HCT116 (cell line): ENCODE measurements around the gene SRSF2. TPM values are rescaled to one million over a fixed set of nuclear protein-coding genes. Genes with fewer than 3 reads are reported as not detected.
A peak's percentile ranks its signal among the peaks of the same experiment; 100 is the strongest.

Source experiments
- ATAC-seq: fragments of 200-7000 bp; cut with Tn5 transposase; 2 replicates; pipeline ENCODE4 v1.9.1; 2020; ENCODE audit warnings: mild to moderate bottlenecking, moderate library complexity
- BruUV-seq: library from RNA; stranded (reverse); fragments of 400-500 nt; replicated peaks from 2 replicates; lab custom pipeline; 2021; lab: Mats Ljungman, UMichigan
- CTCF ChIA-PET: fragments of 300-600 bp; sonication (Branson Sonifier 250); formaldehyde crosslinking; loops from one replicate; lab custom pipeline; 2021; ENCODE audit warnings: antibody characterized with exemption; lab: Charles Lee
- POLR2A ChIA-PET: fragments of 300-600, 350-600 bp; sonication (Branson Sonifier 250); formaldehyde crosslinking; loops from one replicate; lab custom pipeline; 2021; ENCODE audit warnings: antibody characterized with exemption; lab: Charles Lee
- RAD21 ChIA-PET, 2 experiments: fragments of 300-600 bp; sonication (Branson Sonifier 250); formaldehyde crosslinking; loops; one replicate each; lab custom pipeline; 2023; ENCODE audit warnings: low total read pairs in 2 of 2; ENCODE audit not compliant: uncharacterized antibody in 2 of 2, unreplicated experiment in 2 of 2, low non-redundant PET in 1 of 2; lab: Charles Lee
- DNase-seq: peaks from one replicate; pipeline ENCODE4 v3.0.0-alpha.2; 2010; ENCODE audit warnings: low read depth, low spot score
- H2AFZ ChIP-seq: fragments of 200-600 bp; shearing (Covaris generic), sonication (generic); 2 replicates; pipeline ENCODE4 v1.6.1; 2017; ENCODE audit warnings: low read depth, mixed run types, mixed read lengths, antibody characterized with exemption, low read length; ENCODE audit not compliant: poor library complexity, severe bottlenecking
- H3K27ac ChIP-seq: 2 replicates; pipeline ENCODE4 v1.5.1; 2012; ENCODE audit warnings: low read depth, low read length
- H3K27me3 ChIP-seq: fragments of 200-600 bp; sonication (generic); 2 replicates; pipeline ENCODE4 v1.6.1; 2016; ENCODE audit warnings: mixed run types, low read length, mixed read lengths; ENCODE audit not compliant: insufficient read depth
- H3K36me3 ChIP-seq, 2 experiments: fragments of 200-500 bp in 1 of 2; fragments of 200-600 bp in 1 of 2; sonication (Bioruptor generic) in 1 of 2; sonication (generic) in 1 of 2; 2 replicates each; pipeline versions ENCODE4 v1.5.1 to v1.6.1; 2014 to 2016; ENCODE audit warnings: low read length in 2 of 2, inconsistent platforms in 1 of 2, mixed read lengths in 1 of 2, mixed run types in 1 of 2; ENCODE audit not compliant: insufficient read depth in 2 of 2, control insufficient read depth in 1 of 2
- H3K4me1 ChIP-seq, 2 experiments: fragments of 200-600 bp in 1 of 2; sonication (generic) in 1 of 2; 2 replicates each; pipeline versions ENCODE4 v1.5.1 to v1.6.1; 2012 to 2017; ENCODE audit warnings: low read length in 2 of 2, inconsistent platforms in 1 of 2, mild to moderate bottlenecking in 1 of 2, mixed read lengths in 1 of 2, mixed run types in 1 of 2, moderate library complexity in 1 of 2; ENCODE audit not compliant: insufficient read depth in 2 of 2, control insufficient read depth in 1 of 2
- H3K4me2 ChIP-seq: fragments of 200-600 bp; sonication (generic); 2 replicates; pipeline ENCODE4 v1.6.1; 2017; ENCODE audit warnings: mixed run types, low read length, mixed read lengths
- H3K4me3 ChIP-seq, 2 experiments: fragments of 200-600 bp in 1 of 2; sonication (generic) in 1 of 2; replicated peaks in 1 of 2; 2 replicates each; pipeline ENCODE4 v1.5.1; 2011 to 2016; ENCODE audit warnings: low read length in 2 of 2, control low read depth in 1 of 2, low read depth in 1 of 2, mild to moderate bottlenecking in 1 of 2, mixed read lengths in 1 of 2, mixed run types in 1 of 2
- H3K79me2 ChIP-seq: fragments of 200-600 bp; sonication (generic); 2 replicates; pipeline ENCODE4 v1.6.1; 2017; ENCODE audit warnings: mild to moderate bottlenecking, mixed run types, low read length, moderate library complexity, mixed read lengths; ENCODE audit not compliant: insufficient read depth
- H3K9ac ChIP-seq: fragments of 200-600 bp; sonication (generic); 2 replicates; pipeline ENCODE4 v1.6.1; 2016; ENCODE audit warnings: low read length, mixed read lengths
- H3K9me2 ChIP-seq: fragments of 200-600 bp; sonication (generic), shearing (Covaris generic); 2 replicates; pipeline ENCODE4 v1.6.1; 2017; ENCODE audit warnings: mixed run types, mild to moderate bottlenecking, moderate library complexity; ENCODE audit not compliant: insufficient read depth
- H3K9me3 ChIP-seq, 2 experiments: fragments of 200-500 bp in 1 of 2; fragments of 200-600 bp in 1 of 2; sonication (Bioruptor generic) in 1 of 2; sonication (generic) in 1 of 2; 2 replicates each; pipeline ENCODE4 v1.6.1; 2014 to 2017; ENCODE audit warnings: low read length in 2 of 2, mixed read lengths in 2 of 2, inconsistent platforms in 1 of 2, low read depth in 1 of 2, mild to moderate bottlenecking in 1 of 2, mixed run types in 1 of 2, moderate library complexity in 1 of 2; ENCODE audit not compliant: control insufficient read depth in 1 of 2, insufficient read depth in 1 of 2
- H4K20me1 ChIP-seq: fragments of 200-600 bp; sonication (generic), shearing (Covaris generic); 2 replicates; pipeline ENCODE4 v1.6.1; 2017; ENCODE audit warnings: mixed run types, mild to moderate bottlenecking, moderate library complexity; ENCODE audit not compliant: insufficient read depth
- CBX3 ChIP-seq: IDR thresholded peaks from 2 replicates; pipeline ENCODE4 v1.6.1; 2012; ENCODE audit warnings: low read depth
- CEBPB ChIP-seq: IDR thresholded peaks from 2 replicates; pipeline ENCODE4 v1.6.1; 2012; ENCODE audit warnings: low read depth
- EGR1 ChIP-seq: IDR thresholded peaks from 2 replicates; pipeline ENCODE4 v1.6.1; 2012; ENCODE audit warnings: low read depth
- ELF1 ChIP-seq: IDR thresholded peaks from 2 replicates; pipeline ENCODE4 v1.6.1; 2012; ENCODE audit warnings: low read depth, borderline replicate concordance
- JUND ChIP-seq: IDR thresholded peaks from 2 replicates; pipeline ENCODE4 v1.6.1; 2012
- POLR2AphosphoS5 ChIP-seq: IDR thresholded peaks from 2 replicates; pipeline ENCODE4 v1.6.1; 2011; ENCODE audit warnings: mild to moderate bottlenecking, low read depth, low read length, moderate library complexity
- RAD21 ChIP-seq: IDR thresholded peaks from 2 replicates; pipeline ENCODE4 v1.6.1; 2012; ENCODE audit warnings: low read depth, mild to moderate bottlenecking
- SRF ChIP-seq: IDR thresholded peaks from 2 replicates; pipeline ENCODE4 v1.6.1; 2012; ENCODE audit warnings: low read depth
- ZFX ChIP-seq: fragments of 450-650 bp; IDR thresholded peaks from 2 replicates; pipeline ENCODE4 v1.6.1; 2017
- intact Hi-C: fragments of 100-400 bp; cut with micrococcal nuclease; formaldehyde crosslinking; loops from 2 replicates; pipeline ENCODE4 v1.10.0; 2022
- total RNA-seq: library from RNA; stranded (reverse); gene quantifications from one replicate; pipeline ENCODE4 v1.2.1, GENCODE V29; 2021; ENCODE audit not compliant: unreplicated experiment
- TF ChIP-seq, protein P1 (sequence below), 3 experiments: fragments of 200-600 bp in 1 of 3; sonication (generic) in 1 of 3; IDR thresholded peaks in 2 of 3; conservative IDR thresholded peaks in 1 of 3; 2 replicates each; pipeline ENCODE4 v1.5.1; 2012 to 2017; ENCODE audit warnings: low read depth in 2 of 3, low read length in 2 of 3, antibody characterized with exemption in 1 of 3, borderline replicate concordance in 1 of 3, control low read depth in 1 of 3, mild to moderate bottlenecking in 1 of 3, mixed read lengths in 1 of 3, mixed run types in 1 of 3, moderate library complexity in 1 of 3; ENCODE audit not compliant: insufficient read depth in 1 of 3
- TF ChIP-seq, protein P2 (sequence below): IDR thresholded peaks from 2 replicates; pipeline ENCODE4 v1.6.1; 2011; ENCODE audit warnings: mild to moderate bottlenecking, low read length, moderate library complexity; ENCODE audit not compliant: insufficient replicate concordance; ENCODE audit errors: extremely low read depth
- TF ChIP-seq, protein P3 (sequence below): IDR thresholded peaks from 2 replicates; pipeline ENCODE4 v1.6.1; 2012

Gene SRSF2
- total RNA-seq, 1 experiment from 2014 or later, result 422 TPM

DNA sequence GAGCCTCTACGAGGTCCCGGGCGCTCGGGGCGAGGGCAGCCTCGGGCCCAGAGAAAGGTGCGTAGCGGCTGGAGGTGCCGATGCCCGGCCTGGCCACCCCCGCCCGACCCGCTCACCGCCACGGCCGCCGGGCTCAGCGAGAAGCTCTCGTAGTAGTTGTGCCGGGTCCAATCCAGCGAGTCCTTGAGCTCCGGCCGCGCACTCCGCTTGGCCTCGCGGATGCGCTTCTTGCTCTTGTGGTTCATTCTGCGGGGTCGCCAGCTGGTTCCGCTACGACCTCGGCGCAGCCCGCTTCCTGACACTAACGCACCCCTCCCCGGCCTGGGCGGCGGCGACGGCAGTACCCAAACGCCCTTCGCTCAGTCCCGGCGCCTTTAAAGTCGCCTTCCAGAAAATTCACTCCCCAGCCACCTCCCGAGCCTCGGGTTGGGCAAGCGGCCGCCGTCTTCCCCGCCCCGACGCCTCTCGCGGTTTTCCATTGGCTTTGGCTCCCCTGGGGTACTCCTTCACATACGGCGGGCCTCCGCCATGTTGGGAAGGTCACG lies 10.8 kb downstream of the SRSF2 start, which contains the start of gene JMJD6 (continued):
- TF ChIP-seq EGR1 (peak; percentile 42; the same call in 1 of the 2 replicates), SRF (no peak; the same call in 1 of the 2 replicates), JUND (no peak), RAD21 (no peak), POLR2AphosphoS5 (peak; percentile 90), ELF1 (no peak; the same call in 1 of the 2 replicates)
- TF ChIP-seq, protein P1, sequence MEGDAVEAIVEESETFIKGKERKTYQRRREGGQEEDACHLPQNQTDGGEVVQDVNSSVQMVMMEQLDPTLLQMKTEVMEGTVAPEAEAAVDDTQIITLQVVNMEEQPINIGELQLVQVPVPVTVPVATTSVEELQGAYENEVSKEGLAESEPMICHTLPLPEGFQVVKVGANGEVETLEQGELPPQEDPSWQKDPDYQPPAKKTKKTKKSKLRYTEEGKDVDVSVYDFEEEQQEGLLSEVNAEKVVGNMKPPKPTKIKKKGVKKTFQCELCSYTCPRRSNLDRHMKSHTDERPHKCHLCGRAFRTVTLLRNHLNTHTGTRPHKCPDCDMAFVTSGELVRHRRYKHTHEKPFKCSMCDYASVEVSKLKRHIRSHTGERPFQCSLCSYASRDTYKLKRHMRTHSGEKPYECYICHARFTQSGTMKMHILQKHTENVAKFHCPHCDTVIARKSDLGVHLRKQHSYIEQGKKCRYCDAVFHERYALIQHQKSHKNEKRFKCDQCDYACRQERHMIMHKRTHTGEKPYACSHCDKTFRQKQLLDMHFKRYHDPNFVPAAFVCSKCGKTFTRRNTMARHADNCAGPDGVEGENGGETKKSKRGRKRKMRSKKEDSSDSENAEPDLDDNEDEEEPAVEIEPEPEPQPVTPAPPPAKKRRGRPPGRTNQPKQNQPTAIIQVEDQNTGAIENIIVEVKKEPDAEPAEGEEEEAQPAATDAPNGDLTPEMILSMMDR (IDR thresholded peaks at IDR 0.05 in 2 of 3, conservative IDR thresholded peaks at IDR 0.05 in 1 of 3; ENCODE audit: borderline replicate concordance in 1 of 3, insufficient read depth in 1 of 3, low read depth in 2 of 3, low read length in 2 of 3), result no peak
- TF ChIP-seq, protein P2, sequence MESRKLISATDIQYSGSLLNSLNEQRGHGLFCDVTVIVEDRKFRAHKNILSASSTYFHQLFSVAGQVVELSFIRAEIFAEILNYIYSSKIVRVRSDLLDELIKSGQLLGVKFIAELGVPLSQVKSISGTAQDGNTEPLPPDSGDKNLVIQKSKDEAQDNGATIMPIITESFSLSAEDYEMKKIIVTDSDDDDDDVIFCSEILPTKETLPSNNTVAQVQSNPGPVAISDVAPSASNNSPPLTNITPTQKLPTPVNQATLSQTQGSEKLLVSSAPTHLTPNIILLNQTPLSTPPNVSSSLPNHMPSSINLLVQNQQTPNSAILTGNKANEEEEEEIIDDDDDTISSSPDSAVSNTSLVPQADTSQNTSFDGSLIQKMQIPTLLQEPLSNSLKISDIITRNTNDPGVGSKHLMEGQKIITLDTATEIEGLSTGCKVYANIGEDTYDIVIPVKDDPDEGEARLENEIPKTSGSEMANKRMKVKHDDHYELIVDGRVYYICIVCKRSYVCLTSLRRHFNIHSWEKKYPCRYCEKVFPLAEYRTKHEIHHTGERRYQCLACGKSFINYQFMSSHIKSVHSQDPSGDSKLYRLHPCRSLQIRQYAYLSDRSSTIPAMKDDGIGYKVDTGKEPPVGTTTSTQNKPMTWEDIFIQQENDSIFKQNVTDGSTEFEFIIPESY, result no peak

DNA sequence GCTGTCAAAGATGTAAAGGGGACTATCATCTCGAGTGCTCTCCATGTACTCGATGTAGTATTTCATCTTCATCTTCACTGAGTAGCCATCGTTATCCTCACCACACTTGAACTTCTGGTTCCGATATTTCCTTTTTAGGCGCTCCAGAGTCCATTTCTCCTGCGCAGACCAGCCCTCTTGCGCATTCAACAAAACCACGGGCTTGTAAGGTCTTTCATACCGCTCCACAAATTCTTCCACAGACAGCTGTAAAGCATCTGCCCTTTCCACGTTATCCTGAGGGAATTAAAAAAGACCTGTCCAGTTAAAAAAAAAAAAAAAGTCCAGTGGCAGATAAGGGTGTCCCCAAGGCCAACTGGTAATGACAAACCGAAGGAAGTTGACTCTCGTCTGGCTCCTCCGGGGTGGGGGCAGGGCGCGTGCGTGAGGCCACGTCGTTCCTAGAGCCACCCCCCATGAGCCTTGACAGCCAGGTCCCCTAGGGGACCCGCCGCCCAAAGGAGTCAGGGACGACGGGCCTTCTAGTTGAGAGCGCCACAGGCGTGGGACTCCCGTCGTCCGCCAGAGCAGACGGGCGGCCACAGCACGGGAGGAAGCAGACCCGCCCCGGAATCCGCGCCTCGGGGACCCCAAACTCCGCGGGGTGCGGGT lies 11.4 kb downstream of the SRSF2 start:
- Histone ChIP-seq H3K79me2 (peaks cover 94% of the 10 kb centered on the region), H3K27me3 (no peaks in the 10 kb centered on the region), H2AFZ (no peak overlapping the region), H3K4me2 (peak overlapping the region; percentile 93), H3K27ac (peak overlapping the region; percentile 99), H3K4me3 (peak overlapping the region; percentile 97), H3K36me3 (peaks cover 39 to 50% of the 10 kb centered on the region in 2 experiments), H3K4me1 (peaks cover 13 to 21% of the 10 kb centered on the region in 2 experiments), H3K9ac (peak overlapping the region; percentile 99), H4K20me1 (peaks cover 7% of the 10 kb centered on the region; the same call in 1 of the 2 replicates), H3K9me2 (no peaks in the 10 kb centered on the region), H3K9me3 (no peaks in the 10 kb centered on the region)
- ChIA-PET RAD21 (no interaction called here), POLR2A (interaction anchor here (1.5 to 2.9 kb wide), 2 partner anchors 8 to 11 kb away, joined by 8 to 27 read pairs; partner anchors contain the start of genes MFSD11 and SRSF2), CTCF (interaction anchor here (0.9 kb wide), 1 partner anchor 202 kb away, joined by 3 read pairs; no protein-coding TSS in a partner anchor)
- BruUV-seq, result no TSS peak
- ATAC-seq, result peak; percentile 52
- DNase-seq, result no peak
- intact Hi-C loops, result loop anchor here (2.0 kb wide), 2 partner anchors 331 to 341 kb away; no protein-coding TSS in a partner anchor
- TF ChIP-seq CBX3, result no peak
- no peak for TF ChIP-seq CEBPB
- TF ChIP-seq POLR2AphosphoS5, result no peak
- TF ChIP-seq RAD21, result no peak
- TF ChIP-seq, protein P3, sequence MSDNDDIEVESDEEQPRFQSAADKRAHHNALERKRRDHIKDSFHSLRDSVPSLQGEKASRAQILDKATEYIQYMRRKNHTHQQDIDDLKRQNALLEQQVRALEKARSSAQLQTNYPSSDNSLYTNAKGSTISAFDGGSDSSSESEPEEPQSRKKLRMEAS, result peak; percentile 67
- TF ChIP-seq ZFX, result no peak; the same call in 1 of the 2 replicates
- peak; percentile 18; the same call in 1 of the 2 replicates for TF ChIP-seq JUND
- no peak for TF ChIP-seq ELF1
- TF ChIP-seq, protein P1 (IDR thresholded peaks at IDR 0.05 in 2 of 3, conservative IDR thresholded peaks at IDR 0.05 in 1 of 3; ENCODE audit: borderline replicate concordance in 1 of 3, insufficient read depth in 1 of 3, low read depth in 2 of 3, low read length in 2 of 3), result no peak
- TF ChIP-seq, protein P2, result no peak
